ENCODE data around the gene MSI2.

The MSI2 gene

DNA sequence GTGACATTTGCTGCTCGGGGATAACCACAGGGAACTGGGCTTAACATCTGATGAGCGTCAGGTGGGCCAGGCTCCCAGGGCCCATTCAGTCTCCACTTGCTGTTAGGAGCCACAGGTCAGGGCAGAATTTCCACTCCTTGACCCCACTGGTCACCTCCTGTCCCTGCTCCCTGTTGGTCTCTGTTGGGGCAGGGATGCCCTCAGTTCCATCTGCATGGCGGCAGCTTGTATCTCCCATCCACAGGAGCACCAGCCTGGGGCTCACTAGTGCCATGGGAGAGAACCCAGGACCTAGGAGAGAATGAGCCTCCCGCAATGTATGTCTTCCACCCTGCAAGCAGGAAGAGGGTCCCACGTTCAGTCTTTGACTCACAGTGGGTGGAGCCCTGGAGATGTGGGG, 276.6 kb downstream of the MSI2 start:
- TF ChIP-seq RAD21 (IDR thresholded peaks at IDR 0.05; ENCODE audit: low read depth) (no peak), TCF12 (IDR thresholded peaks at IDR 0.05; ENCODE audit: low read depth) (no peak), EP300 (IDR thresholded peaks at IDR 0.05; ENCODE audit: borderline replicate concordance) (no peak), CREB1 (IDR thresholded peaks at IDR 0.05; ENCODE audit: low read depth) (no peak), CEBPB (IDR thresholded peaks at IDR 0.05) (no peak), YY1 (IDR thresholded peaks at IDR 0.05; ENCODE audit: low read depth) (no peak)
- TF ChIP-seq, protein P1, sequence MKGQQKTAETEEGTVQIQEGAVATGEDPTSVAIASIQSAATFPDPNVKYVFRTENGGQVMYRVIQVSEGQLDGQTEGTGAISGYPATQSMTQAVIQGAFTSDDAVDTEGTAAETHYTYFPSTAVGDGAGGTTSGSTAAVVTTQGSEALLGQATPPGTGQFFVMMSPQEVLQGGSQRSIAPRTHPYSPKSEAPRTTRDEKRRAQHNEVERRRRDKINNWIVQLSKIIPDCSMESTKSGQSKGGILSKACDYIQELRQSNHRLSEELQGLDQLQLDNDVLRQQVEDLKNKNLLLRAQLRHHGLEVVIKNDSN (IDR thresholded peaks at IDR 0.05): no peak

DNA sequence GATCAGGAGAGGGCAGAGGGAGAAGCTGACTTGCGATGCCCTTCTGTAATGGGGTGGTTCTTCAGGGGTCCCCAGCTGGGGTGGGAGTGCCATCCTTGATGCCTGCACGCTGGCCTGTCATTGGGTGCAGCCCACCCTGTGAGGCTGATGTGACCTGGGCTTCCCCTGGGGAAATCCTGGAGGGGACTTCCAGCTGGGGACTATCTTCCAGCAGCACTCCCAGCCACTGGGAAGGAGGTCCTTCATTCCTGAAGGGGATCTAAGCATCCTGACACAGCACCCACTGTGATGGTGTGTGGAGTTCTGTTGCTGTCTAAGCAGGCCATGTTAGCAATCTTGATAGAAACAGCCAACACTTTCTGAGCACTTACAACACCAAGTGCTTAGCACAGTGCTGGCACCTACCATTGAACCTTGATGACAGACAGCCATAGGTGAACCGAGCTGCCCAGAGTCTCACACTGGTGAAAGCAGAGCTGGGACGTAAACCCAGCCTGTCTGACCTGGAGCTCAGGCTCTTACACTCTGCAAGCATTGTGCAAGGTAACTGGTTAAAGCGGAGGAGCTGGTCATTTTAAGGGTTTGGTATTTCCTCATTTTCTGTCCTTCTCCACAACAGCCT, 277.5 kb downstream of the MSI2 start:
- TF ChIP-seq, protein P2, sequence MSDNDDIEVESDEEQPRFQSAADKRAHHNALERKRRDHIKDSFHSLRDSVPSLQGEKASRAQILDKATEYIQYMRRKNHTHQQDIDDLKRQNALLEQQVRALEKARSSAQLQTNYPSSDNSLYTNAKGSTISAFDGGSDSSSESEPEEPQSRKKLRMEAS (IDR thresholded peaks at IDR 0.05): no peak
- TF ChIP-seq TEAD4 (IDR thresholded peaks at IDR 0.05): no peak
- no peak for TF ChIP-seq EP300 (IDR thresholded peaks at IDR 0.05; ENCODE audit: borderline replicate concordance)
- TF ChIP-seq, protein P3, sequence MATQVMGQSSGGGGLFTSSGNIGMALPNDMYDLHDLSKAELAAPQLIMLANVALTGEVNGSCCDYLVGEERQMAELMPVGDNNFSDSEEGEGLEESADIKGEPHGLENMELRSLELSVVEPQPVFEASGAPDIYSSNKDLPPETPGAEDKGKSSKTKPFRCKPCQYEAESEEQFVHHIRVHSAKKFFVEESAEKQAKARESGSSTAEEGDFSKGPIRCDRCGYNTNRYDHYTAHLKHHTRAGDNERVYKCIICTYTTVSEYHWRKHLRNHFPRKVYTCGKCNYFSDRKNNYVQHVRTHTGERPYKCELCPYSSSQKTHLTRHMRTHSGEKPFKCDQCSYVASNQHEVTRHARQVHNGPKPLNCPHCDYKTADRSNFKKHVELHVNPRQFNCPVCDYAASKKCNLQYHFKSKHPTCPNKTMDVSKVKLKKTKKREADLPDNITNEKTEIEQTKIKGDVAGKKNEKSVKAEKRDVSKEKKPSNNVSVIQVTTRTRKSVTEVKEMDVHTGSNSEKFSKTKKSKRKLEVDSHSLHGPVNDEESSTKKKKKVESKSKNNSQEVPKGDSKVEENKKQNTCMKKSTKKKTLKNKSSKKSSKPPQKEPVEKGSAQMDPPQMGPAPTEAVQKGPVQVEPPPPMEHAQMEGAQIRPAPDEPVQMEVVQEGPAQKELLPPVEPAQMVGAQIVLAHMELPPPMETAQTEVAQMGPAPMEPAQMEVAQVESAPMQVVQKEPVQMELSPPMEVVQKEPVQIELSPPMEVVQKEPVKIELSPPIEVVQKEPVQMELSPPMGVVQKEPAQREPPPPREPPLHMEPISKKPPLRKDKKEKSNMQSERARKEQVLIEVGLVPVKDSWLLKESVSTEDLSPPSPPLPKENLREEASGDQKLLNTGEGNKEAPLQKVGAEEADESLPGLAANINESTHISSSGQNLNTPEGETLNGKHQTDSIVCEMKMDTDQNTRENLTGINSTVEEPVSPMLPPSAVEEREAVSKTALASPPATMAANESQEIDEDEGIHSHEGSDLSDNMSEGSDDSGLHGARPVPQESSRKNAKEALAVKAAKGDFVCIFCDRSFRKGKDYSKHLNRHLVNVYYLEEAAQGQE (IDR thresholded peaks at IDR 0.05; ENCODE audit: low read depth): no peak
- TF ChIP-seq, protein P1 (IDR thresholded peaks at IDR 0.05): no peak
- TF ChIP-seq ZBTB7A (IDR thresholded peaks at IDR 0.05; ENCODE audit: low read depth): no peak
- TF ChIP-seq RAD21 (IDR thresholded peaks at IDR 0.05; ENCODE audit: low read depth): no peak
- TF ChIP-seq CEBPB (IDR thresholded peaks at IDR 0.05): no peak
- no peak for TF ChIP-seq NFIC (IDR thresholded peaks at IDR 0.05)
- TF ChIP-seq FOXM1 (IDR thresholded peaks at IDR 0.05; ENCODE audit: borderline replicate concordance, low read depth): no peak
- TF ChIP-seq TAF1 (IDR thresholded peaks at IDR 0.05; ENCODE audit: low read depth): no peak
- no peak for TF ChIP-seq TCF12 (IDR thresholded peaks at IDR 0.05; ENCODE audit: low read depth)

DNA sequence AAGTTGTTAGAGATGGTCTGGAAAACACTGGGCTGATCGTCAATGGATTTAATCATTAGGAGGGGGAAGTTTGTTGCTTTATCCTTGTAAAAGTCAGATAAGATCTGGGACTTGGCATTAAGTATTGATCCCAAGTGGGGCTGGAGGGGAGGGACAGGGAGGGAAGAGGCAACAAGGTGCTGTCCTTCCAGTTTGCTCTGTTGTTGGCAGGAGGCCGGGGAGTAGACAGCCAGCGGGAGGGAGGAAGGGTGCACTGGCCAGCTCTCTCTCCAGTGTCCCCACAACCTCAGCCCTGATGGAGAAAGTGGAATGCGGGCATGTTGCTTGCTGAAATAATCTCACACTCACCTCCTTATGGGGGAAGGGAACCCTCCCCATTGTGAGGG, 278.5 kb downstream of the MSI2 start:
- TF ChIP-seq EP300 (IDR thresholded peaks at IDR 0.05; ENCODE audit: borderline replicate concordance) (no peak), FOXM1 (IDR thresholded peaks at IDR 0.05; ENCODE audit: borderline replicate concordance, low read depth) (no peak), TCF12 (IDR thresholded peaks at IDR 0.05; ENCODE audit: low read depth) (no peak), TEAD4 (IDR thresholded peaks at IDR 0.05) (no peak), YY1 (IDR thresholded peaks at IDR 0.05; ENCODE audit: low read depth) (no peak), NFIC (IDR thresholded peaks at IDR 0.05) (no peak), EGR1 (IDR thresholded peaks at IDR 0.05) (no peak), CREB1 (IDR thresholded peaks at IDR 0.05; ENCODE audit: low read depth) (no peak), TAF1 (IDR thresholded peaks at IDR 0.05; ENCODE audit: low read depth) (no peak), ZBTB7A (IDR thresholded peaks at IDR 0.05; ENCODE audit: low read depth) (no peak), RAD21 (IDR thresholded peaks at IDR 0.05; ENCODE audit: low read depth) (no peak), CEBPB (IDR thresholded peaks at IDR 0.05) (no peak)
- TF ChIP-seq, protein P1 (IDR thresholded peaks at IDR 0.05): no peak
- TF ChIP-seq, protein P2 (IDR thresholded peaks at IDR 0.05): no peak
- TF ChIP-seq, protein P3 (IDR thresholded peaks at IDR 0.05; ENCODE audit: low read depth): no peak

DNA sequence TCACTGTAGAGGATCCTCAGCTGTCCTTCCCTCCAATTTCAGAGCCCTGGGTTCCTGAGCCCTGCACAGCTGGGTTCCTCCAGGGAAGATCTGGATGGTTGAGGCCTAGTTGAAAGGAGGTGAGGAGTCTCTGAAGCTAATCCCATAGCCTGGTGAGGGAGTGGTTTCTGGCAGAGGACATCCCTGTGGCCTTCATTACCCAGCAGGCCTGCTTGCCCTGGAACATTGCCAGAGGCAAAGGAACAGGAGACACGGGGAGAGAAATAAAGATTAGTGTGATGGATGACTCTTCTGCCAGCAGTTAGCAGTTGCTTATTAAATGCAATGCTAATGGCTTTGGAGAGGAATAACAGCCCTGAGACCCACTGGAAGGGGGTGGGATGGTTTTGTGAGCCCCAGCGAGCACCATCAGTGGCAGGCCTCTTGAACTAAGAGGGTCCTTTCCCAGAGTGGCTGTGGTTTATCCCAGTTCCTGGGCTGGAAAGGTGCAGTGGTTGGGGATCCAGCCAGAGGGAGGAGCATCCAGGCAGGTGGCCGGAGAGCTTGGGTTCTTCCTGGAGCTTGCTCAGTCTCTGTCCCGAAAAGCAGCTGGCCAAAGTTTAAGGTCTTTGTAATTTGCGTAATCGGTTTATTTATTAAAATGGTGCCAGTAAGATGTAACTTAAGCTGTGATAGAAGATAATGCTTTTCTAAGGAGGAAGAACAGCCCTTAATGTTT, 279.1 kb downstream of the MSI2 start:
- TF ChIP-seq TAF1 (IDR thresholded peaks at IDR 0.05; ENCODE audit: low read depth): no peak
- TF ChIP-seq TEAD4 (IDR thresholded peaks at IDR 0.05): no peak
- TF ChIP-seq NFIC (IDR thresholded peaks at IDR 0.05): 0 out of 2 replicates have a peak, but pooled peaks have one; percentile 20

DNA sequence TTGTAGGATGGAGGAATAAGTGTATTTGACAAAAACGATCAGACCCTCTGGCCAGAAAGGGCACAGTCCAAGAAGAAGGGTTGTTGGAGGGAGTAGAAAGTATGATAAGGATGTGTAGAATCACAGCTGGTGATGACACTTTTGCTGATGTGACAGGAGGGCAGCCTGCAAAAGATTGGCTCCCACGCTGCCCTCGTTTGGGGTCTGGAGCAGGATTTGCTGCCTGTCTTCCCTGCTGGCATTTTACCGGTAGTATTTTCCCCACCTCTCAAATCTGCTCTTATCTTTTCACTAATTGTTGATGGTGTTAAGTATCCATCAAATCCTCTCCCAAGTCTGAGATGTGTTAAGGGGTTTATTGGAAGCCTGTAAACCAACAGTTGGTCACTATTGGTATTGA, 280.0 kb downstream of the MSI2 start:
- TF ChIP-seq TCF12 (IDR thresholded peaks at IDR 0.05; ENCODE audit: low read depth): no peak
- no peak for TF ChIP-seq CREB1 (IDR thresholded peaks at IDR 0.05; ENCODE audit: low read depth)
- TF ChIP-seq, protein P1 (IDR thresholded peaks at IDR 0.05): no peak
- TF ChIP-seq EGR1 (IDR thresholded peaks at IDR 0.05): no peak
- no peak for TF ChIP-seq EP300 (IDR thresholded peaks at IDR 0.05; ENCODE audit: borderline replicate concordance)
- no peak for TF ChIP-seq FOXM1 (IDR thresholded peaks at IDR 0.05; ENCODE audit: borderline replicate concordance, low read depth)
- TF ChIP-seq TEAD4 (IDR thresholded peaks at IDR 0.05): no peak
- TF ChIP-seq NFIC (IDR thresholded peaks at IDR 0.05): no peak

All from Ishikawa (cell line).